ENCODE measurements around the gene KLK3.

Gene KLK3

GRCh38 chr19:50908336-50908735, 53.6 kb downstream of the KLK3 start:
- no peak for DNase-seq

GRCh38 chr19:50909240-50910070, 54.7 kb downstream of the KLK3 start:
- DNase-seq: peak; percentile 68 to 77

Data from activated T-cell treated with anti-CD3 and anti-CD28 coated beads, Interleukin-2, amount 50 U/mL, for 48 hours (primary cell).